GM12891 (cell line): Measurements from ENCODE around the gene CTDNEP1.

Source experiments
- DNase-seq: peaks from one replicate; pipeline ENCODE4 v3.0.0; 2011; ENCODE audit warnings: low spot score; ENCODE audit not compliant: insufficient read length
- FAIRE-seq: peaks from 2 replicates; lab custom pipeline; 2011; peaks lifted over from hg19 to GRCh38; lab: Jason Lieb, UNC
- PAX5 ChIP-seq: IDR thresholded peaks from 2 replicates; pipeline ENCODE4 v1.6.1; 2011; ENCODE audit warnings: low read length, moderate library complexity, mild to moderate bottlenecking; ENCODE audit not compliant: insufficient read depth, severe bottlenecking
- POLR2A ChIP-seq: IDR thresholded peaks from 2 replicates; pipeline ENCODE4 v1.6.1; 2011; ENCODE audit warnings: low read depth, low read length, control low read depth
- POLR2AphosphoS5 ChIP-seq: IDR thresholded peaks from 2 replicates; pipeline ENCODE4 v1.6.1; 2011; ENCODE audit warnings: low read depth, low read length, control low read depth
- POU2F2 ChIP-seq: IDR thresholded peaks from 2 replicates; pipeline ENCODE4 v1.6.1; 2011; ENCODE audit warnings: low read depth, mild to moderate bottlenecking, control low read depth, low read length, moderate library complexity
- SPI1 ChIP-seq: IDR thresholded peaks from 2 replicates; pipeline ENCODE4 v1.6.1; 2011; ENCODE audit warnings: low read depth, low read length, control low read depth
- TAF1 ChIP-seq: IDR thresholded peaks from 2 replicates; pipeline ENCODE4 v1.6.1; 2011; ENCODE audit warnings: low read depth, low read length, control low read depth

Gene CTDNEP1

GRCh38 chr17:7260151-7260550 lies 8.6 kb upstream of the CTDNEP1 start:
- no peak for FAIRE-seq

GRCh38 chr17:7259555-7259889 lies 8.0 kb upstream of the CTDNEP1 start:
- DNase-seq, result no peak
- TF ChIP-seq POLR2A (no peak), POLR2AphosphoS5 (no peak), POU2F2 (no peak), TAF1 (no peak), SPI1 (no peak), PAX5 (no peak)
- no peak for FAIRE-seq

More at GRCh38 chr17:7260151-7260550, 8.6 kb upstream of the CTDNEP1 start:
- TF ChIP-seq TAF1, result no peak
- TF ChIP-seq POU2F2, result 0 out of 2 replicates have a peak, but pooled peaks have one; percentile 28
- no peak for DNase-seq

GRCh38 chr17:7258731-7259554 lies 7.4 kb upstream of the CTDNEP1 start:
- TF ChIP-seq SPI1 (no peak), PAX5 (no peak), POLR2A (no peak; the same call in 1 of the 2 replicates), POU2F2 (no peak), POLR2AphosphoS5 (no peak), TAF1 (no peak)
- FAIRE-seq (peak; percentile 52), DNase-seq (no peak)

- no peak for FAIRE-seq
- TF ChIP-seq PAX5 (no peak), POLR2AphosphoS5 (no peak), POLR2A (no peak), TAF1 (no peak), POU2F2 (no peak), SPI1 (no peak)
- no peak for DNase-seq
Observed at GRCh38 chr17:7256766-7257456, 5.4 kb upstream of the CTDNEP1 start.

GRCh38 chr17:7254511-7254910 lies 3.0 kb upstream of the CTDNEP1 start:
- no peak for FAIRE-seq
- TF ChIP-seq TAF1, result no peak
- TF ChIP-seq POLR2A, result no peak
- TF ChIP-seq POU2F2, result no peak
- no peak for TF ChIP-seq PAX5
- TF ChIP-seq SPI1, result no peak
- no peak for TF ChIP-seq POLR2AphosphoS5
- no peak for DNase-seq

GRCh38 chr17:7253082-7253481 lies 1.5 kb upstream of the CTDNEP1 start:
- TF ChIP-seq POU2F2, result no peak
- no peak for TF ChIP-seq POLR2AphosphoS5
- no peak for TF ChIP-seq SPI1
- no peak for TF ChIP-seq PAX5
- no peak for TF ChIP-seq POLR2A
- no peak for TF ChIP-seq TAF1
- FAIRE-seq, result no peak
- no peak for DNase-seq

GRCh38 chr17:7252176-7253043 lies 876 bp upstream of the CTDNEP1 start, which contains the start of gene ELP5:
TSS of gene ELP5 (plus strand) at chr17:7252215. CDS start at chr17:7252551, 336 bp downstream.
- FAIRE-seq (no peak), DNase-seq (peak; percentile 93)
- TF ChIP-seq SPI1 (no peak), PAX5 (peak; percentile 22), POLR2AphosphoS5 (peak; percentile 65), TAF1 (peak; percentile 83), POU2F2 (peak; percentile 54; the same call in 1 of the 2 replicates), POLR2A (peak; percentile 91)

GRCh38 chr17:7250695-7251627 lies 573 bp downstream of the CTDNEP1 start:
- peak; percentile 83 for FAIRE-seq
- no peak for TF ChIP-seq PAX5
- TF ChIP-seq POLR2AphosphoS5, result no peak
- no peak for TF ChIP-seq SPI1
- no peak for TF ChIP-seq POU2F2
- no peak for TF ChIP-seq TAF1
- TF ChIP-seq POLR2A, result no peak; the same call in 1 of the 2 replicates
- DNase-seq, result no peak

GRCh38 chr17:7249830-7250229 lies 1.7 kb downstream of the CTDNEP1 start:
- no peak for FAIRE-seq
- TF ChIP-seq SPI1, result peak; percentile 72
- no peak for TF ChIP-seq POU2F2
- no peak for DNase-seq
